Activated CD4-positive, alpha-beta T cell treated with anti-CD3 and anti-CD28 coated beads for 1 hour (primary cell): Measurements from ENCODE around the gene GPC3.
"Not testable (repeated sequence)": the region's sequence is repeated elsewhere in the genome, so short reads cannot be mapped to it uniquely, and the experiment has no call there.

Experiments used
- DNase-seq: peaks from one replicate; pipeline ENCODE4 v3.0.0-alpha.2; 2020

The GPC3 gene

GRCh38 chrX:133638285-133638684 is 347.1 kb downstream of the GPC3 start:
- no peak for DNase-seq

- DNase-seq, result no peak
Measured at GRCh38 chrX:133637765-133638164, 347.6 kb downstream of the GPC3 start.

GRCh38 chrX:133636009-133636408 is 349.4 kb downstream of the GPC3 start:
- DNase-seq, result no peak

GRCh38 chrX:133634416-133634815 is 351.0 kb downstream of the GPC3 start:
- no peak for DNase-seq

GRCh38 chrX:133633950-133634349 is 351.4 kb downstream of the GPC3 start:
- DNase-seq, result no peak

GRCh38 chrX:133633162-133633561 is 352.2 kb downstream of the GPC3 start:
- no peak for DNase-seq

- no peak for DNase-seq
Measured at GRCh38 chrX:133630362-133630761, 355.0 kb downstream of the GPC3 start.

GRCh38 chrX:133627673-133628072 is 357.7 kb downstream of the GPC3 start:
- no peak for DNase-seq

GRCh38 chrX:133621384-133621783 is 364.0 kb downstream of the GPC3 start:
- not testable (repeated sequence) for DNase-seq

- no peak for DNase-seq
Measured at GRCh38 chrX:133611676-133612075, 373.7 kb downstream of the GPC3 start.

GRCh38 chrX:133610056-133610455 is 375.3 kb downstream of the GPC3 start:
- no peak for DNase-seq

GRCh38 chrX:133609166-133609565 is 376.2 kb downstream of the GPC3 start:
- DNase-seq, result no peak

GRCh38 chrX:133608406-133608805 is 377.0 kb downstream of the GPC3 start:
- DNase-seq, result no peak

GRCh38 chrX:133607419-133608348 is 377.7 kb downstream of the GPC3 start:
- no peak for DNase-seq

GRCh38 chrX:133606990-133607389 is 378.4 kb downstream of the GPC3 start:
- DNase-seq, result no peak

- DNase-seq, result no peak
Measured at GRCh38 chrX:133604801-133605200, 380.6 kb downstream of the GPC3 start.

GRCh38 chrX:133602881-133603280 is 382.5 kb downstream of the GPC3 start:
- DNase-seq, result no peak

- DNase-seq, result no peak
Measured at GRCh38 chrX:133601116-133601515, 384.3 kb downstream of the GPC3 start.

GRCh38 chrX:133600536-133600935 is 384.9 kb downstream of the GPC3 start:
- DNase-seq, result no peak

- DNase-seq, result no peak
Measured at GRCh38 chrX:133598601-133599335, 386.6 kb downstream of the GPC3 start.

- no peak for DNase-seq
Measured at GRCh38 chrX:133594156-133594555, 391.2 kb downstream of the GPC3 start.

GRCh38 chrX:133593531-133593930 is 391.9 kb downstream of the GPC3 start:
- no peak for DNase-seq

GRCh38 chrX:133590703-133591505 is 394.5 kb downstream of the GPC3 start:
- DNase-seq, result no peak
